GM21528 (cell line): ENCODE data around the gene MAFF.
A peak's percentile ranks its signal among the peaks of the same experiment; 100 is the strongest.
"Not testable (repeated sequence)": the region's sequence is repeated elsewhere in the genome, so short reads cannot be mapped to it uniquely, and the experiment has no call there.

Experiments used
- ATAC-seq: cut with Tn5 transposase; IDR thresholded peaks from one replicate; pipeline ENCODE4 v1.9.1; 2021; ENCODE audit warnings: mild to moderate bottlenecking, moderate library complexity; ENCODE audit not compliant: unreplicated experiment, low FRiP score

Gene MAFF

GRCh38 chr22:38177044-38177443, 24.8 kb upstream of the MAFF start:
- ATAC-seq: no peak

- not testable (repeated sequence) for ATAC-seq
These were observed 24.2 kb upstream of the MAFF start for GRCh38 chr22:38177571-38177925.

GRCh38 chr22:38177926-38178604, 23.7 kb upstream of the MAFF start:
- ATAC-seq: no peak

GRCh38 chr22:38178605-38178937, 23.2 kb upstream of the MAFF start:
- not testable (repeated sequence) for ATAC-seq

- no peak for ATAC-seq
These were observed 20.8 kb upstream of the MAFF start for GRCh38 chr22:38180841-38181452.

GRCh38 chr22:38181453-38182200, 20.2 kb upstream of the MAFF start, which contains the start of gene PLA2G6:
TSS of gene PLA2G6 (minus strand) at chr22:38181830. CDS start at chr22:38169426, 12,404 bp downstream.
- ATAC-seq: peak; percentile 83

GRCh38 chr22:38184788-38185187, 17.0 kb upstream of the MAFF start:
- no peak for ATAC-seq

- ATAC-seq: no peak
These were observed 15.4 kb upstream of the MAFF start for GRCh38 chr22:38186429-38186828.

- no peak for ATAC-seq
These were observed 14.2 kb upstream of the MAFF start for GRCh38 chr22:38187413-38188212.

GRCh38 chr22:38189104-38189503, 12.7 kb upstream of the MAFF start:
- ATAC-seq: no peak

GRCh38 chr22:38190581-38190980, 11.2 kb upstream of the MAFF start:
- no peak for ATAC-seq

GRCh38 chr22:38191055-38191454, 10.7 kb upstream of the MAFF start:
- no peak for ATAC-seq

- no peak for ATAC-seq
These were observed 9.9 kb upstream of the MAFF start for GRCh38 chr22:38191731-38192474.

GRCh38 chr22:38192475-38192863, 9.3 kb upstream of the MAFF start:
- ATAC-seq: no peak

GRCh38 chr22:38193580-38193979, 8.2 kb upstream of the MAFF start:
- no peak for ATAC-seq

- ATAC-seq: no peak
These were observed 4.9 kb upstream of the MAFF start for GRCh38 chr22:38196791-38197419.

- ATAC-seq: no peak
These were observed 1.8 kb upstream of the MAFF start for GRCh38 chr22:38199826-38200559.

GRCh38 chr22:38201371-38201710, 453 bp upstream of the MAFF start:
- ATAC-seq: no peak

- peak; percentile 25 for ATAC-seq
These were observed 769 bp downstream of the MAFF start for GRCh38 chr22:38202437-38203089.
